Vagina (tissue), 2 donors: ENCODE results near the gene FCRL6.

Source experiments
- CTCF ChIP-seq, 3 experiments: fragments of 450-650 bp in 2 of 3; fragments of 200-600 bp in 1 of 3; sonication (generic) in 1 of 3; IDR thresholded peaks; one replicate each; pipeline ENCODE4 v1.5.1; 2017 to 2019; ENCODE audit warnings: antibody characterized with exemption in 3 of 3, mild to moderate bottlenecking in 2 of 3, moderate library complexity in 2 of 3
- POLR2AphosphoS5 ChIP-seq, 2 donors: sonication (generic); formaldehyde crosslinking; IDR thresholded peaks; one replicate each; pipeline ENCODE4 v1.9.0; 2017; ENCODE audit warnings: antibody characterized with exemption in 2 of 2, mild to moderate bottlenecking in 2 of 2, low read depth in 1 of 2; ENCODE audit not compliant: insufficient read depth in 1 of 2

- TF ChIP-seq CTCF (IDR thresholded peaks at IDR 0.05): no peak
- no peak for TF ChIP-seq POLR2AphosphoS5 (IDR thresholded peaks at IDR 0.05; ENCODE audit: insufficient read depth in 1 of 2, low read depth in 1 of 2)
Observed at GRCh38 chr1:159827102-159827490, 24.9 kb downstream of the FCRL6 start.
